ENCODE measurements around the gene MAML3. TPM values are rescaled to one million over a fixed set of nuclear protein-coding genes. Genes with fewer than 3 reads are reported as not detected.

The MAML3 gene
- total RNA-seq, 2 experiments from 2014 or later: 2.0 to 2.4 TPM

DNA sequence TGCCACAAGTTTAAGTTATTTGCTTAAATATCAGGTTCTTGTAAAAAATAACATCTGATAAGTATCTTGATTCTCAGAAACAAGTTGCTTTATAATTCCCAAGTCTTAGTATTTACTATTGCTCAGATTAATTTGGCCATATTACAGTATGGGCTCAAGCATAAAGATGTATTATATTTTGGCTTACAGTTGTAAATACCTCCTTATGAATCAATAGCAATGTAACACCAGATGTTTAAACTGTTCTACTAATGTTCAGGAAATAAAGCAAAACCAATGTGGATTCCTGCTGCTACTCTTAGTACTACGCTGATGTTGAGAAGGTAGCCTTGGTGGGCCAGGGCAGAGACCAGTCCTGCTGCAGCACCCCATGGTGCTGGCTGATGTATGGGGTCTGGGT lies 385.6 kb downstream of the MAML3 start:
- Mint-ChIP-seq H3K4me3 (no peak overlapping the region), H3K36me3 (ENCODE audit: low read depth) (no peaks in the 10 kb centered on the region), H3K27me3 (peaks cover 2% of the 10 kb centered on the region), H3K4me1 (ENCODE audit: low read depth) (no peaks in the 10 kb centered on the region), H3K27ac (no peak overlapping the region), H3K9me3 (no peaks in the 10 kb centered on the region)
- no peak for DNase-seq
- POLR2A ChIA-PET: no interaction called here
- intact Hi-C loops (cut with micrococcal nuclease): no loop called here
- CTCF ChIA-PET: no interaction called here
- ATAC-seq: no peak
- TF ChIP-seq, protein P1, sequence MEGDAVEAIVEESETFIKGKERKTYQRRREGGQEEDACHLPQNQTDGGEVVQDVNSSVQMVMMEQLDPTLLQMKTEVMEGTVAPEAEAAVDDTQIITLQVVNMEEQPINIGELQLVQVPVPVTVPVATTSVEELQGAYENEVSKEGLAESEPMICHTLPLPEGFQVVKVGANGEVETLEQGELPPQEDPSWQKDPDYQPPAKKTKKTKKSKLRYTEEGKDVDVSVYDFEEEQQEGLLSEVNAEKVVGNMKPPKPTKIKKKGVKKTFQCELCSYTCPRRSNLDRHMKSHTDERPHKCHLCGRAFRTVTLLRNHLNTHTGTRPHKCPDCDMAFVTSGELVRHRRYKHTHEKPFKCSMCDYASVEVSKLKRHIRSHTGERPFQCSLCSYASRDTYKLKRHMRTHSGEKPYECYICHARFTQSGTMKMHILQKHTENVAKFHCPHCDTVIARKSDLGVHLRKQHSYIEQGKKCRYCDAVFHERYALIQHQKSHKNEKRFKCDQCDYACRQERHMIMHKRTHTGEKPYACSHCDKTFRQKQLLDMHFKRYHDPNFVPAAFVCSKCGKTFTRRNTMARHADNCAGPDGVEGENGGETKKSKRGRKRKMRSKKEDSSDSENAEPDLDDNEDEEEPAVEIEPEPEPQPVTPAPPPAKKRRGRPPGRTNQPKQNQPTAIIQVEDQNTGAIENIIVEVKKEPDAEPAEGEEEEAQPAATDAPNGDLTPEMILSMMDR (IDR thresholded peaks at IDR 0.05): no peak

- H3K4me1 Mint-ChIP-seq (ENCODE audit: low read depth): no peaks in the 10 kb centered on the region
- CTCF ChIA-PET: no interaction called here
- H3K36me3 Mint-ChIP-seq (ENCODE audit: low read depth): no peaks in the 10 kb centered on the region
- intact Hi-C loops (cut with micrococcal nuclease): no loop called here
- no peak overlapping the region for H3K27ac Mint-ChIP-seq
- no peaks in the 10 kb centered on the region for H3K9me3 Mint-ChIP-seq
- ATAC-seq (no peak), DNase-seq (no peak)
- POLR2A ChIA-PET: interaction anchor here (1.1 kb wide), 1 partner anchor 23 kb away, joined by 3 read pairs; no protein-coding TSS in a partner anchor
- H3K27me3 Mint-ChIP-seq: peaks cover 2% of the 10 kb centered on the region
- H3K4me3 Mint-ChIP-seq: no peak overlapping the region
- TF ChIP-seq, protein P1 (IDR thresholded peaks at IDR 0.05): no peak
Observed at GRCh38 chr4:139767585-139767984, 386.4 kb downstream of the MAML3 start.

DNA sequence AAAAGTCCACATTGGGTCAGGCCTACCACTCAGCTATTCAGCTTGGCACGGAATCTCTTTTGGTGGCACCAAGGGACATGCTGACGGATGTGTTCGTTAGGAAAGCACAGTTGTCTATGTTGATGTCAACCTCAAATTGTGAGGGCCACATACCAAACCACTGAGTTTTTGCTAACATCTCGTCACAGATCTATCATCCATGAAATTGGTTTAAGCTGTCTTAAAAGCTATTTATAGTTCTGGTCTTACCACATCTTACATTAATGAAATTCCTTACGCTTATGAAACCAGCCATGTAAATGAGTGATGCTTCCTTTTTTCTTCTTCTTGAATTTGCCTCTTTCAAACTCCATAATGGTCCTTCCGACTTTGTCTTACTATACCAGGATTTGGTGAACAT lies 386.8 kb downstream of the MAML3 start:
- Mint-ChIP-seq H3K4me3 (no peak overlapping the region), H3K9me3 (no peaks in the 10 kb centered on the region), H3K36me3 (ENCODE audit: low read depth) (no peaks in the 10 kb centered on the region), H3K27ac (no peak overlapping the region), H3K27me3 (peaks cover 2% of the 10 kb centered on the region), H3K4me1 (ENCODE audit: low read depth) (no peaks in the 10 kb centered on the region)
- TF ChIP-seq, protein P1 (IDR thresholded peaks at IDR 0.05): no peak
- no peak for ATAC-seq
- ChIA-PET POLR2A (interaction anchor here (1.1 kb wide), 1 partner anchor 22 kb away, joined by 3 read pairs; no protein-coding TSS in a partner anchor), CTCF (interaction anchor here (1.6 kb wide), 1 partner anchor 110 kb away, joined by 3 read pairs; no protein-coding TSS in a partner anchor)
- no peak for DNase-seq
- intact Hi-C loops (cut with micrococcal nuclease): no loop called here

DNA sequence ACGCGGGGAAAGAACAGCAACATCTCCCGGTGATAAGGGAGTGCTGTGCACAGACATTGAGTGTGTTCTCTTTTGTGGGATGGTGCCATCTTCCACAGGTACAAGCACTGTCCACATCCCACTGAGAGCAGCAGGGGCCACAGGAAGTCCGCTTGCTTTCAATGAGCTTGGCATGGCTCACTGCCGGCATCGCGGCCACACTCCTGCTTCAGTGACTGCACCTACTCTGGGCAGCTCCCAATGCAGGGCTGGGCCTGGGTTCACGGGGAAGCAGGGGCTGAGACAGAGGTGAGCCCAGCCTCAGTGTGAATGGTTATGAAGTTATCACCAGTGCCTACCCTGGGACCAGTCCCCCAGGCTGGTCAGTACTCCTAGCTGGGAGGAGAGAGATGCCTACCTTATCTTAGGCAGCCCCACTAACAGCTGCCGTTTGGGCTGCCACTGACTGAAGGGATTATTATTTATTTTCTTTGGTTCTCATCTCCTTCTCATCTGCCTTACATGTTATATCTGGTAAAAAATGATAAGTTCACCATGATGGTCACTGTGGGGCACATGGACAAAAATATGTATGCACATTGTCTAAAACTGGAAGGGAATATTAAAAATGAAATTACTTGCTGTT lies 389.2 kb downstream of the MAML3 start:
- no peak for DNase-seq
- Mint-ChIP-seq H3K27ac (no peak overlapping the region), H3K9me3 (no peaks in the 10 kb centered on the region), H3K4me3 (no peak overlapping the region), H3K36me3 (ENCODE audit: low read depth) (no peaks in the 10 kb centered on the region), H3K27me3 (no peaks in the 10 kb centered on the region), H3K4me1 (ENCODE audit: low read depth) (no peaks in the 10 kb centered on the region)
- TF ChIP-seq, protein P1 (IDR thresholded peaks at IDR 0.05): no peak
- ChIA-PET POLR2A (no interaction called here), CTCF (no interaction called here)
- no peak for ATAC-seq
- intact Hi-C loops (cut with micrococcal nuclease): no loop called here

- ChIA-PET POLR2A (interaction anchor here (0.6 kb wide), 1 partner anchor 14 kb away, joined by 3 read pairs; no protein-coding TSS in a partner anchor), CTCF (no interaction called here)
- Mint-ChIP-seq H3K9me3 (no peaks in the 10 kb centered on the region), H3K36me3 (ENCODE audit: low read depth) (no peaks in the 10 kb centered on the region), H3K27ac (no peak overlapping the region), H3K4me1 (ENCODE audit: low read depth) (no peaks in the 10 kb centered on the region), H3K4me3 (no peak overlapping the region), H3K27me3 (no peaks in the 10 kb centered on the region)
- intact Hi-C loops (cut with micrococcal nuclease): no loop called here
- TF ChIP-seq, protein P1 (IDR thresholded peaks at IDR 0.05): no peak
- no peak for ATAC-seq
- DNase-seq: no peak
Observed at GRCh38 chr4:139764182-139764581, 389.8 kb downstream of the MAML3 start.

All from activated CD8-positive, alpha-beta T cell treated with anti-CD3 and anti-CD28 coated beads for 36 hours (primary cell).